AML-193 (cell line): ENCODE results near the gene SYT6.

Experiments
- DNase-seq, 2 experiments: peaks; one replicate each; lab custom pipeline; 2025; lab: John Stamatoyannopoulos, UW

Gene SYT6

DNA sequence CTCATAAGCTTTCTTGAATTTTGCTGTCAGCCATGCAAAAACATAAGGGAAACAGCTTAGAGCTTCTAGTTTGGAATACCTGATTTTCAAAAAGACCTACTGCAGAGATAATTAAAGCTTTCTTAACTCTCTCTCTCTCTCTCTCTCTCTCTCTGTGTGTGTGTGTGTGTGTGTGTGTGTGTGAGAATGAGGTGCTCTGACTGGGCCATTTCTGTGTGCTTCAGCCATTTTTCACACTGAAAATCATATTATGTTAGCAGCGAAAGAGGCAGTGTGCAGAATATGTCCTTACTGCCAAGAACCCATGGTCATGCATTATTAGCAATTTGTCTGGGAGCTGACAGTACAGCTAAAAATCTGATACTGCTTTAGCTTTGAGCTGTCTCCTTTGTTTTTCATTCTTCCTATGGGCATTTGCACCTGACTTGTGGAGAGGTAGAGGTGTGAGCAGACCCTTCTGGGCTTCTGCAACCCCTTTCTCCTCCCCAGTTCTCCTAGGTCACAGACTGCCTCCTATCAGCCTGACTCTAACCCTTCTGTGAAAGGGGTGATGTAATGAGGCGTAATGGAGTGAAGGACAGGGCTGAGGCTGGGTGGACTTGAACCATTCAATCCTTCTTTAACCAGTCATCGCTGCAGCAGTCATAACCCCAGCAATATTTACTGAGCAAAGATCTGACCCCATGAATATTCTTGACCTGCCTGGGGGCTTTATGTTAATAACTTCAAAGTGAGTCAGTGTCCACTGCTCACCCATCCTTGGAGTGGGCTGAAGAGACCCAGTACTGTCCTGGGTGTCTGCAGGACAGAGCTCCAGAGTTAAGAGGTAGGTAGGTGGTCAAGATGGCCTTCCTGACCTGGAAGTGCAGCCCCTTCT is 61.2 kb downstream of the SYT6 start:
- DNase-seq: no peak

DNA sequence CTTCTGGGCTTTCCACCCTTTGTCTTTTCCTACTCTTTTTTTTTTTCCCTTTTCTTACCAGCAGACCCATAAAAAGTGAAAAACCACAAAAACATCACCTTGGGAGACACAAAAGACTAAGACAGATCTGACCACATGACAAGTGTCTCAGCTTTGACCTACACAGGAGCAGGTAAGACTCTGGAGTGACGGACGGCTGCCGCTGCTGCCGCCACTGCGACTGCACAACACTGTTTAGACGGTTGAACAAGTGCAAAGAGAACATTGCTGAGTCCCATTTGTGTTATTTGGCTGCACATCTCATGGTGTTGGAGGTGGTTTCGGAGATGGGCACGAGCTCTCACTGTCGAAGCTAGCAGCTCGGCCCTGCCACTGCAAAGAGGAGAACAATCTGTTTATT is 62.0 kb downstream of the SYT6 start:
- DNase-seq: no peak

DNA sequence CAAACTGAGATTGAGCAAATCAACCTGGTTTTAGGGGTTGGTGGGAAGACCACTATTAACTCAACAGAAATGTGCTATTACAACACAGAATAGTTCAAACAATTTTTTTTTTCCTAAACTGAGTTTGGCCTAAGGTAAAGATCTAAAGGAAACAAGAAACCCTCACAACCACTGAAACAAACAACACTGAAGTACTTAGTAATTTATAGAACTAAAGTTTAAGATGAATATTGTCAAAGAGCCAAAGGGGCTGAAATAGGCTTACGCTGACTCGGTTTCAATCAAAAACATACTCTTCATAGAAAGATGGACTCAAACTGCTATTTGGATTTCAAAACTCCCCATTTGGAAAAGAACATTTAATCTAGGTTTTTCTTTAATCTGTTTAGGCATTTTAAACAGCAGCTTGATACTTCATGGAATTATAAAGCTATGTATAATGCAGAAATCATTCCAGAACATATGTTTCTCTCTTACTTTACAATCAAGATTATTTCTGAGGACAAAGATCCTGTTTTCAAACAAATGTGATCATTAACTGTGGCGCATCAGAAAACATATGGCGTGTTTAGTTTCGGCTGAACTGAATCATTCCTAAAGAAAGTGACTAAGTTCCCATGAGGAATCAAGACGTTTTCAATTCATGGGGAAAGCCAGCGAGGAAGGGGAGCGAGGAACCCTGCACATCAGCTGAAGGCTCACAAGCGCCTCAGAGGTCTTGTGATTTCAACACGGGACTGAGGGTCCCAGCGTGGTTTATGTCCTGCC is 62.7 kb downstream of the SYT6 start:
- DNase-seq: no peak

DNA sequence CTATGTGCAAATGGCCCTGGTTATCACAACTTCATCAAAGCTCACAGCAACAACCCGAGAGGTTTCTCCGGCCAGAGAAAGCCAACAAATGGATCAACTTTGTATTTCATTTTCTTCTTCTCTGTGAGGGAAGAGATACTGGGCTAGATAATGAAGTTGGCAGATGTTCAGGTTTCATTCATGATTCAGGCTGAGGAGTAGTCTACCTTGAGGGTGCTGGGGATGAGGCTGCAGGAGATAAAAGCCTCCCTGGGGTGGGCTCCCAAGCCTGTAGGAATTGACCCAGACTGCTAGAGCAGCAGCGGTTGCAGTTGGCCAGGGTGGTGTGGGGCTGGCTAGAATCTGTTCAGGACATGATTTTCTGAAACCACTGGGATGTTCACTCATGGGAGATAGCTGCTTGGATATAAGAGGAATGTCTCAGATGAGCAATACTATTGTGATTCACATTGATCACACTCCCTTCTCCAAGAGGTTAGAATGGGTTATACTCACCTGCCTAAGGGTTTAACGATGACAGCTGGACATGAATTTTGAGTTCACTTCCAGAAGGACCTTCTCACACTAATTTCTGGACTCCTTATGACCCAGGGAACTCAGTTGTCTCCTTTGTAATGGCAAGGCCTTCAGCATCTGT is 64.0 kb downstream of the SYT6 start:
- no peak for DNase-seq

DNA sequence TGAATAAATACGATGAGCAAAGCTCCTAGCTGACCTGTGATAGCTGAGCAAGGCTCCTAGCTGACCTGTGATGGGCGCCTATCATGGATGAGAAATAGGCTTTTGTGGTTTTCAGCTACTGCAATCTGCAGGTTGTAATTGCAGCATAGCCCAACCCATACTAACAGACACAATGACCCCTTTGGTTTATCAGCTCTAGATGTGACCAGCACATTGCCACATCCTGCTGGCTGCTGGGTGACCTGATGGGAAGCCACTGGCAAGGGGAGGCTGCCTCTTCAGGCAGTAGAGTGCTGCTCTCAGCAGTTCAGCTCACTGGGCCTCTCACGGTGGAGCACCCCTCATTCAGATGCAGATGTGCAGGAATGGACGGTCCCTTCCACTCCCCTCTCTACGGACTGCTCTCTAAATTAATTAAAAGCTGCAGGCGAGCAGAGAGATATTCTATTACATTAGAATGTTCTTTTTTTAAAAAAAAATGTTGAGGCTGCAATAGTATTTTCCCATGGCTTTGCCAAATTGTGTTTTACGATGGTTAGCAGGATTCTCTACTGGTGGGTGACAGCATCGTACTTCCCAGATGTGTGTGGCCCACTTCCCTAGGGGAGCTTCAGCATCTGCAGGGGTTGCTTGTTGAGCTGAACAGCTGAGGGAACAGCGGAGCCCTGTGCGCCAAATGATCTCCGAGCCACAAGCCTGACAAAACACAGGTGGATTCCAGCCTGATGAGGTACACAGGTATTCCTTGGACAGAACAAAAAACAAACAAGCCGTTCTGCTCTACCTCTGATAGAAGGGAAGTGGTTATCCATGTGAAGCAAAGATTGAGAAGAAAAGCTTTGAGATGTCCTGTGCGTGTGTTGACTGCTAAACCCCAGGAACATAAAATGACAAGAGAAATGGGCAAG is 65.0 kb downstream of the SYT6 start:
- peak; percentile 88 to 95 for DNase-seq

DNA sequence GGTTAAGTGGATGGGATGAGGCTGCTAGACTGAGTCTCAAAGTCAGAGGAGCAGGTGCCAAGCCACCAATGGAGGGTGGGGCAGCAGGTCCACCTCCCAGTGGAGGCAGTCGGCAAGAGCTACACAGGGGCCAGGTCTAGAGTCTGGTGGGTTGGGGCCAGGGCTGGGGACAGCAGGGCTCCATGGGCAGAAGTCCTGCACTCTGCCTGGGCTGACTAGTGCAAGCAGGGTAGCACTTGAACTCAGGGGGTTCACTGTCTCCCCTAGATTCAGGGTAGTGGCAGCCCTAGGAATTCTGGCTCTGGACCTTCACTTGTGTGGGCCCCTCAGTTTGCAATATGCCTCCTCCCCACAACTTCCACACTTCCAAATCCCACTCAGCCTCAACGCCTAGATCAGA is 66.2 kb downstream of the SYT6 start:
- DNase-seq: no peak

DNA sequence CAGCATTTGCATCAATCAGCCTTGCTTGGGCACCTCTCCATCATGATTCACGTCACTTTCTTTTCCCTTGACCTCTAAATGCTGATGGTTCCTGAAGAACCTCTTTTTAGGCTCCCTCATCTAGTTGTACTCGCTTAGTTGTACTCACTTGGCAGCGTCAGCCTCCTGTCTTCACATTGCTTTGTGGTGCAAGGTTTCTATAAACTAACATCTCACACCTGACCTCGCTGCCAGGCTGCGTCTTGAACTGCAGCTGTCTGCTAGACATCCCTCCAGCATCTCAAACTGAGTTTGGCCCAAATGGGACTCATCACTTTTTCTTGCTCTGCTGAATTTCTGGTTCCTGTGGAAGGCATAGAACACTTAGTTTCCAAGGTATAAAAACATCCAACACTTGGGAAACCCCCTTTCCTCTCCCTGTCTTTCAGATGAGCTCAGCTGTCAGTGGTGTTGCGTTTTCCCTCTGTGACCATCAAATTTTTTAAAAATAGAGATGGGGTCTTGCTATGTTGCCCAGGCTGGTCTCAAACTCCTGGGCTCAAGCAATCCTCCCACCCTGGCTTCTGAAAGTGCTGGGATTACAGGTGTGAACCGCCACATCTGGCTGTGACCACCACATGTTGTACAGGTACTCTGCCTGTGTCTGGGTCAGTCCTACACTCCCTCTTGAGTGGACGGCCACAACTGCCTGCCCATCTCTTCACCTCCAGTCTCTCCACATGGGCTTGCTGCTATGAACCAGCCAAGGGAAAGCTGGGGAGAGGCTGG is 66.9 kb downstream of the SYT6 start:
- DNase-seq: no peak

DNA sequence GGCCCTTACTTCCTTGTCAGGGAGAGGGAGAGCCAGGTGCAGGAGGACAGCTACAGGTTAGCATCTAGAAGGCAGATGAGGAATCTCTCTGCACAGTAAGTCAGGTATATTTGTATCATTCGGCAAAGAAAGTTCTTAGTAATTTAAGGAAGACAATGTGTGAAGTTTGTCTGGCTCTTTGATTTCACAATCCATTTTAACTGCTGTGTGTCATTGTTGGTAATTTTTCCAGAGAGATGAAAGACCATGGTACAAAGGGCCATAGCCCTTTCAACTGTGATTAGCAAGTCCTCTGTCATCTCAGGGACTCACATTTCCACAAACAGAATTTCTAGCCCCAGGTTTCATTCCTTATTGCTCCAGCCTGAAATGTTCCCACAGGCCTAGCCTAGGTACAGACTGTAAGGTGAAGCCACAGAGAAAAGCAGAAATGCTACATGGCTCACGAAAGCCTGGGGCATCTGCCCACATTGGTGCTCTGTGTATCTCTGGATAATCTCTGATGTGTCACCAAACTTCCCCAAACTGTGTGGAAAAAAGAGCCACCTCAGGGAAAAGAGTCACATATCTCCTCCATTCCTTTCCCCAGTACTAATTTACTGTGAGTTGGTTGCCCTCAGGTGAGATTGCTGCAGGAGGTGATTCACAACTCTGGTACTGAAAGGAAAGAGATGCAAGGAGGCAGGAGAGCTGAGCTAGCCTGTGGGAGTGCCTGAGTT is 70.6 kb downstream of the SYT6 start:
- DNase-seq: peak; percentile 37 to 43

DNA sequence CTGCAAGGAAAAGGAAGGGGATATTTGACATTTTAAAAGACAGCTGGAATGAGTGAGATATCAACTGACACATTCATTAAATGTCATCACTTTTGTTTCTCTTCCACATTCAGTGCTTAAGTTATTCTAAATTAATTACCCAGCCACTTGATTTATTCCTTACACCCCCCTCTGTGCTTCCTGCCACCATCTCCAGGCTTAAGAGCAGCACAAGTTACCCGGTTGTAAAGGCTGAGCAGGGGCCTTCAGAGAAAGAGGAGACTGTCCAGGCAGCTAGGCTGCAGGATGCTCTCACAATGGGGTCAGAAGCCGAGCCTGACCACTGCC is 71.4 kb downstream of the SYT6 start:
- DNase-seq: no peak

DNA sequence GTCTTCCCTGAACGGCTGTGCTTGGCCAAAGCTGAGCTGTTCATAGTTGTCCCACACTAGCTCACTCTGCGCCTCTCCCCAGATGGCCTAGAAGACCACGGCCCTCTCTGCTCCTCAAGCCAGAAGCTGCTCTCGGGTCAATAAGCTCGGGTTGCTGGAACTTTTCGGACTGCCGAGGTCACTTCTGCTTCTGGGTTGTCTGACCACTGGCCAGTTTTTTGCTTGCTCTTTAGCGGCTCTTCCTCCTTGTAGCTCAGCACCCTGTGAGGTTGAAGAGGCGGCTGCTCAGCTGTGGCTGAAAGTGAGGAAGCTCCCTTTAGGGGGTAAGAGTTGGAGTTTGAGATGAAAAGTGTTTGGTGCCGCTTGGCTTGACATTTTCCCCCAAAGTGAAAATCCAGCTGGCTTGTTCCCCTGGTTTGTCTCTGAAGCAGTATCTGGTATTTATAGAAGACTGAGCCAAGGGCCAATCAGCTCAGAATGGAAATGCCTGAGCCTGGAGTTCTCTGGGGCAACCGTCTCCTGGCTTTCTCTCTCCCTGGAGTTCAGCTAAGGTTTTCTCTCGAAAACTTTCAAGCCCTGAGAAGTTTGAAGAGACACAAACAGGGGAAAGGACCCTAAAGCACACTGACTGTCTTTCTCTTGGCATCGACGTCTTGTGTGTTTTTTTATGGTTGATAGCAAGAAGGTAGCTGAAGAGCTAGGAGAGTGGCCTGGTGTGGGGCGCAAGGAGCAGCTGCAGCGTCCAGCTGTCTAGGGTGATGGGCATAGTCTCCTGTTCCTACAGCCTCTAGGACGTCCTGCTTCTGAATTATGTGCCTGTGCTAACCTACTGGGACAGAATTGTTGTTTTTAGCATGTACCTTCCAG is 72.0 kb downstream of the SYT6 start:
- DNase-seq: peak in 1 of 2 experiments; percentile 17

DNA sequence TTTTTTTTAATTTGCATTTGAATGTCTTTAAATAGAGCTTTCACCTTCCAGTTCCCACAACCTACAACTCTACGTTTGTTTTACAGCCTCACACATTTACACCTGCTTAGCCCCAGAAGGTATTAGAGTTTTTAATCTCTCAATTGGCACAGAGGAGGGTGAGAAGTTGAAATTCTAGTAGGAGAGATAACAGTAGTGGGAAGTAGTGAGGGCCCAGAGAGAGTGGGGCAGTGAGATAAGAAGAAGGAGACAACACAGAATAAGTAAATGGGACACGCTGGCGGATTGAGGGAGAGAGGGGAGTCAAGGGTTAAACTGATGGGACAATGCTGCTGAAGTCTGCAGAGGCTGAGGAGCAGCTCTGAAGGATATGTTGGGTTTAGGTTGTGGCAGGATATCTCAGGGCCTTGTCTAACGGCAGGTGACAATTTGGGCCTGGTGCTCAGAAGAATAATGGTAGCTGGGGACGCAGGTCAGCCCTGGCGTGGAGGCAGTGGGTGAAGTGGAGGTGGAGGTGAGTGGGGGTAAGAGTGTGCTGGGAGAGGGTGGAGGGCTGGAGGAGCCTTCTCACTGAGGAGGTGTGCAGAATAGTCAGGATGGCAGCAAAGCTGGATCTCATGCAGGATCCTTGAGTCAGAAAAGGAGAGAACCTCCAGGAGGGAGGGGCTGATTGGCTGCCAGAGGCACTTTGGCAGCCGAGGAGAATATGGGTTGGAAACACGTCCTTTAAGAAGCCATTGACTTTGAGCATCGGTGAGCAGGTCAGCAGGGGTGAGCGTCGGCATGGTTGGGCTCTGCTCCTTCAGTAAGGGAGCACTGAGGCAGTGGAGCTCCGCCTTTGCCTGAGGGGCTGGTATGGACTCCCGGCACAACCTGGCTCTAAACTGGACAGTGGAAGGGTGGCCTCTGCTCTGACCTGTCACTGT is 72.9 kb downstream of the SYT6 start:
- no peak for DNase-seq

DNA sequence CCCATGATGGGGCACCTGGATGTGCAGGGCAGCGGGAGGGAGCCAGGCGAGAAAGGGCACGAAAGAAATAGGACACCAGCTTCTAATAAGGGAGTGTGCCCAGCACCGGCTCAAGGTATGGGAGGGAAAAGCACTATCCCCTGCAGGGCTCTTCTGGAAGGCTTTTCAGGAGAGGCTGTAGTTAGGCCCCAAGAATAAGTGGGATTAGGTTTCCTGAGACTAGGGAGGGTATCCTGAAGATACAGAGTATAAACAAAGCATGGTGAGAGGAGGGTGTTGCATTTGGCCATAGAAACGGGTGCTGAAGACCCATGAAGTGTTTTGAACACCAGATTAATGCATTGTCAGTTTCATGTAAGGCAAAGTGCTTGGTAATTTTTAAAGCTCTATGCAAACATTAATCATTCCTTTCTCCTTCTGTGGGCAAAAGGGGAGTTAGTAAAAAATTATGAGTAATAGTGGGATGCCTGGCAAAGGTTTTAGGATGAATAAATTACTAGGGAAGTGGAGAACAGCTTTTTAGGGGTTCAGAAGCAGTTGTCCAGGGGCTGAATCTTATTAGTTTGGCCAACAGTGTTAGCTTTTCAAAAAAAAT is 74.0 kb downstream of the SYT6 start:
- DNase-seq: no peak

DNA sequence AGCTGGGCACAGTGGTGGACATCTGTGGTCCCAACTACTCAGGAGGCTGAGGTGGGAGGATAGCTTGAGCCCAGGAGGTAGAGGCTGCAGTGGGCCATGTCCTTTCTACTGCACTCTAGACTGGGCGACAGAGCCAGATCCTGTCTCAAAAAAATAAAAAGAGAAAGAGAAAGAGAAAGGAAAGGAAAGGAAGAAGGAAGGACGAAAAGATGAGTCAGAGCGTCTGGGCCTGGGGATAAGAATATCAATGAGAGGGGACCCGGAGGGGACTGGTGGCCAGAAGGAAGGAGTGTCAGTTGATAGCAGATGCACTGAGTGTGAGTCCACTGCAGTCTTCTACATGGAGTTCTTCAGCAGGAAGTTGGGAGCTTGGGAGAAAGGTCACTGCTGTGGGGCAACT is 75.6 kb downstream of the SYT6 start:
- no peak for DNase-seq

DNA sequence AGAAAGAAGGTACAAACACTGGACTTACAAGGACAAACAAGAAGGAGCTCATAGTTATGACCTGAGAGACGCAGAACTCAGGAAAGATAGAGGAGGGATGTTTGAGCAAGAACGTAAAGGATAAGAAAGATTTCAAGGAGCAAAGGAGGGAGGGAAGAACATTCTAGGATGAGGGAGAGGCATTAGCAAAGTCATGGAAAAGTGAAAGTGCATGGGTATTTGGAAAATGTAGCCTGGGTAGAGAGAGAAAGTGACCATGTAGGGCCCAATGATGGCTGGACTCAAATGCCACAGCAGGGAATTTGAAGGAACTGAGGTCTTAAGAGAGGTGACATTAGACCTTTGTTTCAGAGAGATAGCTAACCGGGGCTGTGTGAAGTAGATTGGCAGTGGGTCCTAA is 76.5 kb downstream of the SYT6 start:
- no peak for DNase-seq

DNA sequence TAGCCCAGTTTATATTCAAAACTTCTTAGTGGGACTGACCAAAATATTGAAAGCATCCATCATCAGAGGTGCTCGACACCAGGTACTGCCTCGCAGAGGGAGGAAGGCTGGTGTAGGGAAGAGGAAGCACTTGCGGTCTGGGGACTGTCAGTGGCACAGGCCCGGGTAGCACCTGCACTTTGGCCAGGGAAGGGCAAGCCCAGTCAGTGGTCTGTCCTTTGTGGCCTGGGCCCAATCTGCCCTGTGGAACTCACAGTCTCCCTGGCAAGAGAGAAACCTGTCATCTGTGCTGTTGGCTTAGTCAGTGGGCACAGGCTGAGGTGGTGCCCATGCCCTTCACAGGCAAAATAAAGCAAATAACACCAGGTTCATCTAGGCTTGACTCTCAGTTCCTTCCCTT is 77.4 kb downstream of the SYT6 start:
- no peak for DNase-seq

DNA sequence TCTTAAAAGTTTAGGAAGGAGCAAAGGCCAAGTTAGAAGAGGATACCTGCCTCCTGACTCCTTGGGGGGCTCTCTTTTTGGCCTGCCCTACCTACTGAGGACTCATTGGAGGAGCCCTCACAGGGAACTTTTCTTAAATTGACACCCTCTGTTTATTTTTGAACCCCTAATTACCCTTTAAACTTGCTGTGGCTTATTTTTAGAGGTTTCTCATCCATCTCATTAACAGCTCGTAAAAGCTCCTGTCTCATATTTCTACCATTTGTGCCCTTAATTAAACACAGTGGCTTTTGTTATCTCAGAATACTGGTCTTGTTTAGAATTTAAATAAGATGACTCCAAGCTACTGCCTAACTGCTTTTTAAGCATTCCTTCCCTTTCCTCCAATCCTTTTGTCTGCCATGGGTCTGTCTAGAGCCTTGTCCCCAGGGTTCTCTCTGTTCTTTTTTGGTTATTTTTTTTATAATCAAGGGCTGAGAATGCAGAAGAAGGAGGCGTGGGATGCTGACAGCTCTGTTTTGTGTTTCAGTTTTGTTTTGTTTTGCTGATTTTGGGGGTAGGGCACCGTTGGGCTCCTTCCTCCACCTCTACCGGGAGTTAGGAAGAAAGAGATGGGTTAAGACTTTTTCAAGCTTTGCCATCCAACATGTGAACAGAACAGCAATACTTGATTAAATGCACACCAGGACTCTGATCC is 78.0 kb downstream of the SYT6 start:
- no peak for DNase-seq

DNA sequence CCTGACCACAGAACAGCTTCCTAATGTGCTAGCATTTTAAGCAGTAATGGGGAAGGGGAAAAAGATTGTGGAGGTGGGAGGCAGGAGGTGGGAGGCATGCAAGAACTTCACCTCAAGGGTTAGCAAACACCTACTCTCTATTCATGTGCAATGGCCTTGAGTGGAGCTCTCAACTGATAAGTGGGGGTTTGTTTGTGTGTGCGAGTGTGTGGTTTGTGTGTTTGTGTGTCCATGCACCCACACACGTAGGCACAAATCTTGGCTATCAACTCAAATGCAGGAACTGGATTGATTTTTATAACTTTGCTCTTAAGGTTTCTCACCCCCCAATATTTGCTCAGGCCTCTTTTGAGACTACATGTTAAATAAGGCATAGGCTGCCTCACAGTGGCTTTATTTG is 78.6 kb downstream of the SYT6 start:
- DNase-seq: no peak
